Fibroblast of lung (primary cell): ENCODE measurements around the gene SLAMF9.

Source experiments
- EZH2 ChIP-seq: IDR thresholded peaks from 2 replicates; pipeline ENCODE4 v1.5.1; 2012; ENCODE audit warnings: low read length, control low read depth, mild to moderate bottlenecking; ENCODE audit errors: missing control alignments
- TF ChIP-seq, protein P1 (sequence below), 2 donors: IDR thresholded peaks in 1 of 2; conservative IDR thresholded peaks in 1 of 2; 1 replicate in 1 of 2; 2 replicates in 1 of 2; pipeline ENCODE4 v1.5.1; 2011 to 2012; ENCODE audit warnings: low read length in 2 of 2, control low read depth in 1 of 2, inconsistent platforms in 1 of 2, low read depth in 1 of 2, mild to moderate bottlenecking in 1 of 2

DNA sequence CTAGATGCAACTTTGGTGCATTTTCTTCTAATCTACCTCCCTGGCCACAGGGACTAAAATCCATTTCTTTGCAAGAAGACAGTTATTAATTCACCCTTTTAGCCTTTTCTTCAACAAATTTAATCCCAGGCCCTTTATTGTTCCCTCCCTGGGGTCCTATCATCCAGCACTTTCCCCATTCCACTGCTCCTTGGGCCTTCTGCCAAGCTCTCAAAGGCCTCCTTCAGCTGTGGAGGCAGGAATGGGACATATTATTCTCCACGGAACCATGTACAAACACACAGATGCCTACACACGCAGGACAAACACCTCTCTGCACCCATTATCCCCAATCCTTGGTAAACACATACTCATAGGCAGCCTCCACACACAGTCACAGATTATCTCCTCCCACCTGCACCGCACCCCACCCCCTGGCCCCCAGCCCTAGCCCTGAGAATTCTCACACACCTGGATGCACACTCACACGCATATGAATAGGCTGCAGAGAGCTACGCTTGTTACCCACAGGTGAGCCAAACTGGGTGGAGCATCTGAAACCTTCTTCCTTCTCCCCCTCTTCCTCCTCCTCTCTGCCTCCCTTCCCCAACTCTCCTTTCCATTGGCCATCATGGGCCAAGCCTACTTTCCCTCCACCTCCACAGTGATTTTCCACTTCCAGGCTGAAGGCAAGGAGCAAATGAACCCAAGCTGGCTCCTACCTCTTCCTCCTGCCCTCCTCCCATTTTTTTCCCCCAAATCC is 40.4 kb downstream of the SLAMF9 start:
- TF ChIP-seq, protein P1, sequence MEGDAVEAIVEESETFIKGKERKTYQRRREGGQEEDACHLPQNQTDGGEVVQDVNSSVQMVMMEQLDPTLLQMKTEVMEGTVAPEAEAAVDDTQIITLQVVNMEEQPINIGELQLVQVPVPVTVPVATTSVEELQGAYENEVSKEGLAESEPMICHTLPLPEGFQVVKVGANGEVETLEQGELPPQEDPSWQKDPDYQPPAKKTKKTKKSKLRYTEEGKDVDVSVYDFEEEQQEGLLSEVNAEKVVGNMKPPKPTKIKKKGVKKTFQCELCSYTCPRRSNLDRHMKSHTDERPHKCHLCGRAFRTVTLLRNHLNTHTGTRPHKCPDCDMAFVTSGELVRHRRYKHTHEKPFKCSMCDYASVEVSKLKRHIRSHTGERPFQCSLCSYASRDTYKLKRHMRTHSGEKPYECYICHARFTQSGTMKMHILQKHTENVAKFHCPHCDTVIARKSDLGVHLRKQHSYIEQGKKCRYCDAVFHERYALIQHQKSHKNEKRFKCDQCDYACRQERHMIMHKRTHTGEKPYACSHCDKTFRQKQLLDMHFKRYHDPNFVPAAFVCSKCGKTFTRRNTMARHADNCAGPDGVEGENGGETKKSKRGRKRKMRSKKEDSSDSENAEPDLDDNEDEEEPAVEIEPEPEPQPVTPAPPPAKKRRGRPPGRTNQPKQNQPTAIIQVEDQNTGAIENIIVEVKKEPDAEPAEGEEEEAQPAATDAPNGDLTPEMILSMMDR (conservative IDR thresholded peaks at IDR 0.05 in 1 of 2, IDR thresholded peaks at IDR 0.05 in 1 of 2; ENCODE audit: low read depth in 1 of 2, low read length in 2 of 2): no peak
- no peak for TF ChIP-seq EZH2
